HG03457 (cell line): ENCODE data around the gene PLXNA1.

Source experiments
- ATAC-seq: cut with Tn5 transposase; IDR thresholded peaks from one replicate; pipeline ENCODE4 v1.9.1; 2021; ENCODE audit warnings: moderate number of reproducible peaks; ENCODE audit not compliant: unreplicated experiment

The PLXNA1 gene

DNA sequence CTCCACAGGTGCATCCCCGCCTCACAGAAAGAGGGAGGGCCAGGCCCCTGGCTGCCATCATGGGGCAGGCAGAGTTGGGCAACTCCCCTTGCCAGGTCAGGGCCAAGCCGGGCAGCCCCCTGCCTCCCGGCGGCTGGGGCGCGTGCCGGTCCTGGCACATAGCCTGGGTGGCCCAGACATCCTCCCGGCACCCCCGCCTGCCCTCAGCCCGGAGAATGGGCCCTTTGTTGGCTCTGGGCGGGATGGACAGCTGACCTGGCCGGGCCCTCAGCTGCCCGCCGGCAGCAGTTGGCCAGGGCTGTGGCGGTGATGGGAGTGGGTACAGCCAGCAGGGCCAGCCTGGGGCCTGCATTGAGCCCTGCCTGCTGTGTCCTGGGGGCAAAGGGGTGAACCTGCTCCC is 16.5 kb downstream of the PLXNA1 start:
- ATAC-seq, result no peak

DNA sequence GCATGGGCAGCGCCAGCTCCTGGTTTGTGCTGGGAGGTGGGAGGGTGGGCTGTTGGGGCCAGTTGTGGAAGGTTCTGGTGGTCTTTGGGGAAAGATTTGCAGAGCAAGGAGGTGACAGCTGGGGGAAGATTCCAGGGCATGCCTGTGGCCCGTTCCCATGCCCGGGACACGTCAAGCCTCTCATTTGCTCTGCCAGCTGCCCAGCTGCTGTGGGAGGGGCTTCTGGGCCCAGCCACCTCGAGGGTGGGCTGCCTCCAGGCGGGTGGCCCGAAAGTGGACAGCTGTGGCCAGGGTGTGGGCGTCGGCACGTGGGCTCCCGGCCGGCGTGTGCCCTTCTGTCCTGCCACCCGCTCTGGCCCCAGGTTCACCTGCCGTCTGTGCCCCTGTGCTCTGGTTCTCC is 17.2 kb downstream of the PLXNA1 start:
- ATAC-seq, result no peak

DNA sequence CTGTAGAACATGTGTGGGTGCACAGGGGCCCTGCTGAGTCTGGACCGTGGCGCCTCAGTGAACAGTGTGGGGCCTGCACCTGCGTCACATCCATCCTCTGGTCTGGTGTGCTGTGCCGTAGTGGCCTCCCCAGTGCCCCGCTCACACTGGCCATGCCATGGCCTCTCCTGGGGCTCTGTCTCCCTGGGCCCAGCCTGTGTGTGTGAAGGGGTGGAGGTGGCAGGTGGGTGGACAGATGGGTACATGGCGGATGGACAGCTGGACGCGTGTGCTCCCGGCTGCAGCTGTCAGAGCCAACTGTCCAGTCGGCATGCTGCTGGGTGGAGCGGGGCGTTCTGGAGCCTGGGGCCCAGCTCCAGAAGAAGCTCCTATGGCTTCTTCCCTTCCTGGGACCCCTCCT is 17.8 kb downstream of the PLXNA1 start:
- ATAC-seq, result no peak

DNA sequence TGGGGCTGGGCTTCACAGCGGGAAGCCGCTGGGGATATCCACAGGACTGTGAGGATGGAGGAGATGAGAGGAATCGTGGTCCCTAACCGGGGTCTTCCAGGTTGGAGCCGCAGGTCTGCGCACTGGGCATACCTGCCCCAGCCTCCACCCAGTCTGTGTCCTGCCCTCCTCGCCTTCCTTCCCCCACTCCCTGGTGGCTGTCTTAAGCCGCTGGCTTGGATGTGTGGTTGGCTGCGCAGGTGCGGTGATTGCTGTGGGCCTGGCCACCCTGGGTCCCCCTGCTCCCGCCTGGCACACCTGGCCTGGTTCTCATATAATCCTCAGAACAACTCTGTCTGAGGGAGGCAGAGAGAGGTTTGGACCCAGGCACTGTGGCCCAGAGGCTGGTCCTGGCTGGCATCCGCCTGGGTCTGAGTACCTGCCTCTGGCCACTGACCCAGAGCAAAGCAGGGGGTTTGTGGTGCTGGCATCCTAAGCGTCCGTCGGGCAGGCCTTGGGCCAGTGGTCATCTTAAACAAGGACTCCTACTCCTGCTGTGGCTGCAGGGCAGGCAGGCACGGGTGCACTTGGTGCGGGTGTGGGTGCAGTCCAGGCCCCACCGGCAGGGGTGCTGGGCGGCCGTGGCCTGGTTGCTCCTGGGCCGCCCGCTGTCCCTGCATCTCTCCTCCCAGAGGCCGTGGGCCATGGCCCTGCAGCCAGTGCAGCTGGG is 18.7 kb downstream of the PLXNA1 start:
- ATAC-seq, result no peak

DNA sequence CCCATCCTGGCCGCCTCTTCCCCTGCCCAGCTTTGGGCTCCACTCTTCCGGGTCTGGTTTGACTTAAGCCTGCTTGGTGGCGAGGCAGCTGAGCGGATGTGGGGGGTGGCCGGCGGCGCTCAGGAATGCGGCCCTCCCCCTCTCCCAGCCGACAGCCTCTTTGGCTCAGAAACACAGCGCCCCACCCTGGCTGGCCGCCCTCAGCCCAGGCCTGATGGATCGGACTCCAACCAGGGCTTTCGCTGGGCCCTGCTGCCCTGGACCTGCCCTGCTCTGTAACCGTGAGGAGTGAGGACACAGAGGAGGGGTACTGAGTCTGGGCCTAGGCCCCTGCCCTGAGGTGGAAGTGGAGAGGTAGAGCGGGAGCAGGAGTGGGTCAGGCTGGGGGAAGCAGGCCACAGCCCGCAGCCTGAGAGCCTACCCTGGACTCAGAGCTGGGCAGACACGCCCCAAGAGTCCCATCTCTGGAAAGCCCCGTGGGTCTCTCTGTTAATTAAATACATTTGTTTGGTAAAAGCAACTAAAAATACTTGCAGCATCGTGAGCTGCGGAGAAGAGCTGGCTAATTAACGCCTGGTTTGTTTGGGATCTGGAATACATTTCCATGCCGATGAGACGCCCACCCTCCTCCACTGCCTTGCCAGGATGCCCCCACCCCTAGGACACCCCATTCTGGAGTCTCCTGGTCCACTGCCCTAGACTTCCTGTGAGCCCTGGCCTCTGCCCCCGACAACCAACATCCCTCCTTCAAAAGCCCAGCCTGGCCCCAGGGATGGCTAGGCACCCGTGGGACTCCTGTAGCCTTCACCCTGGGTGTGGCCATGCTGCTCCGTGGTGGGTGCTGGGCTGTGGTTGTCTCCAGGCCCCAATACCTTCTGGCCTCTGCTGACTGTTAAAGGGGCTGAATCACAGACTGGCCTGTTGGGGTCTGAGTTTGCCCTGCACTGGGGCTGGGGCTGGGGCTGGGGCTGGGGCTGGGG is 19.6 kb downstream of the PLXNA1 start:
- no peak for ATAC-seq

DNA sequence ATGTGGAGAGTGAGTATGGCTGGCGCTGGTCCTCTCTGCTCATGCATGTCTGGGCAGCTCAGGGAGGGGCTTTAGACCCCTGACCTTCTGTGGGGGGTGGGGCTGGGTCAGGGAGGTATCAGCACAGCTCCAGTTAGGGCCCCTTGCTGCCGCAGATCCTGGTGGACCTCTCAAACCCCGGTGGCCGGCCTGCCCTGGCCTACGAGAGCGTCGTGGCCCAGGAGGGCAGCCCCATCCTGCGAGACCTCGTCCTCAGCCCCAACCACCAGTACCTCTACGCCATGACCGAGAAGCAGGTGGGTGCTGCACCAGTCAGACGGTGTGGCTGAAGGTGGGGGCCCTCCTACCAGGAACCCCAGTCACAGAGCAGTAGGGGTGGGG is 20.2 kb downstream of the PLXNA1 start:
- no peak for ATAC-seq

DNA sequence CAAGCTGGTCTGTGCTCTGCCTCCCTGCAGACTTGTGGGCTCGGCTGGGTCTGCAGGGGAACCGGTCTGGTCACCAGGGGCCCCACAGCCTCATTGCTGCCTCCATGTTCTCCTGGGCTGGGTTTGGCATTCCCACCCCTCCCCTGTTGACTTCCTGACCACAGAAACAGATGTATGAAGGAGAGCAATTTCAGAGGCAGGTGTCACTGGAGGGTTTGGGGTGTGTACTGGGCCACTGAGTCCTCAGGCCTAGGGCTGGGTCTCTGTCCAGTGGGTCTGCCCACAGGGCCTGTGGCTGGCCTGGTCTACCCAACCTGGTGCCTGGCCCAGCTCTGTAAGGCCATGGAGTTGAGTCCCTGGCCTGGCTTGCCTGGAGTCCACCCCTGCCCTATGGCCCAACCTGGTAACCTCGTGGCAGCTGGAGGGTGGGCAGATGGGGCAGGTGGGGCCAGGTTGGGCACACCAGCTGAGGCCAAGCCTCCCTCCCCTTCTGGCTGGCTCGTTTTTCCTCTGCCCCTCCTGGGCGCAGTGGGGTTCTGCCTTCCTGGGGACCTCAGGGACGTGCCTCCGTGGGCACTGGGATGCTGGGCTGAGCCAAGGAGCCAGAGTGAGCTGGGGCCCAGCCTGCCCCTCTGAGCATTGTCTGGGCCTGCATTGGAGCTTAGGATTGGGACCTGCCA is 20.8 kb downstream of the PLXNA1 start:
- no peak for ATAC-seq

DNA sequence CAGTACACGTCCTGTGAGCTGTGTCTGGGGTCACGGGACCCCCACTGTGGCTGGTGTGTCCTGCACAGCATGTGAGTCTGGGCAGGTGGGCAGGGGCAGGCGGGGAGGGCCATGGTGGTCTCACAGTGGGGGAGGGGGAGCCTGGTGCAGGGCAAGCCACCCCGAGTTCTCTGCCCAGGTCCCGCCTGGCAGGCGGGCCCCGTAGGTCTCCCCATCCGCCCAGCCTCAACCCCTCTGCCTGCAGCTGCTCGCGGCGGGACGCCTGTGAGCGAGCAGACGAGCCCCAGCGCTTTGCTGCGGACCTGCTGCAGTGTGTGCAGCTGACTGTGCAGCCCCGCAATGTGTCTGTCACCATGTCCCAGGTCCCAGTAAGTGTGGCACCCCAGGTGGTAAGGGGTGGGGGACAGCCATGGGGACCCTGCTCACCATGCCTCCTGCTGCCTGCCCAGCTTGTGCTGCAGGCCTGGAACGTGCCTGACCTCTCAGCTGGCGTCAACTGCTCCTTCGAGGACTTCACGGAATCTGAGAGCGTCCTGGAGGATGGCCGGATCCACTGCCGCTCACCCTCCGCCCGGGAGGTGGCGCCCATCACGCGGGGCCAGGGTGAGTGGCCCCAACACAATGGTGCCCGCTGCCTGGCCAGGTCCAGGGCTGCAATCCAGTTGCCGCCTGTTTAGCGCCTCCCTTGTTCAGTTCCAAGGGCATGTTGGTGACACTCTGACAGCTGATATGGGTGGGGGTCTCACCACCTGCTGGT is 21.9 kb downstream of the PLXNA1 start:
- ATAC-seq, result no peak

DNA sequence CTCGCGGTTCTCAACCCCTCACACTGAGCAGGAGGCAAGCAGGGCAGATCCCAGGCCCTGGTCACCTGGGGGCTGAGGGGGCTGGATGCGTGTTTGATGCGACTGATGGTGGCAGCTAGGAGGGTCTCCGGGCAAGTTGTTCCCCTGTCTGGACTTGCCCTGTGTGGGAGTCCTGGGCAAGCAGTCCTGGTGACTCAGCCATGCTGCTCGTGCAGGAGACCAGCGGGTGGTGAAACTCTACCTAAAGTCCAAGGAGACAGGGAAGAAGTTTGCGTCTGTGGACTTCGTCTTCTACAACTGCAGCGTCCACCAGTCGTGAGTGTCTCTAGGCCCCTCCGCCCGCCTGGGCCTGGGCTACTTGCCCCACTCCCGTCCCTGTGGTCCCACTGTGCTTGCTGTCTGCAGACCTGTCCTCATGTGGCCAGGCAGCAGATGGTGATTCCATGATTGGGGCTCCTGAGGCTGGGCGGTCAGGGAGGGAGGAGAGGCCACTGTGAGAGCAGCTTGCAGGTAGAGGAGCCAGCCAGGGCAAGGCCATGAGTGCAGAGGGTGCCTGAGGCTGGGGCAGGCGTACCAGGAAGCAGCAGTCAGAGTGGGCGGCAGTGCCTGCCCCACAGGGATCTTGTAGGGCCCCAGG is 23.1 kb downstream of the PLXNA1 start:
- no peak for ATAC-seq

DNA sequence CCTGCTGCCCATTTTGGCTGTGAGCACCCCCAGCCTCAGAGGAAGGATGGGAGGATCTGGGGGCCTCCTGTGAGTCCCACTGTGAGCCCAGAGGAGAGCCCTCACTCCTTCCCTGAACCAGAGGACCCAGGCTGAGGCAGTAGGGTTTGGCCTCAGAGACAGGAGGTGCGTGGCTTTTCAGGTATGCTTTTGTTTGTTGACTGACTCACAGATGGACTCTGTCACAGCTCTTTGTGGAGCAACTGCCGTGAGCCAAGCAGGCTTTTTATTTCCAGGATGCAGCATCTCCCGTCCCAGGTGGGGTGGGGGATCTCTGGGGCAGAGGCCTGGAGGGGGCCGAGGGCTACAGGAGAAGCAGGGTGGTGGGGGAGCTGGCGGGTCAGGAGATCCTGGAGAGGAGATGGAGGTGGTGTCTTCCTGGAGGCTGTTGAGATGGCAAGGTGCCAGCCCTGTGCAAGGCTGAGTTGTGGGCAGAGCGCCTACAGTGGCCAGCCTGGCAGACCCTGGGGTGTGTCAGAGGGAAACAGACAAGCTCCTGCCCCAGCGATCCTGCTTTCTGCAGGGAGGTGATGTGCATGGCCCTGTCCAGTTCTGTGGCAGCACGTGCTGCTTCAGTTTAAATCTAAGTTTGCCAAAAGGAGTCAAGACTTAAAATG is 24.0 kb downstream of the PLXNA1 start:
- no peak for ATAC-seq

DNA sequence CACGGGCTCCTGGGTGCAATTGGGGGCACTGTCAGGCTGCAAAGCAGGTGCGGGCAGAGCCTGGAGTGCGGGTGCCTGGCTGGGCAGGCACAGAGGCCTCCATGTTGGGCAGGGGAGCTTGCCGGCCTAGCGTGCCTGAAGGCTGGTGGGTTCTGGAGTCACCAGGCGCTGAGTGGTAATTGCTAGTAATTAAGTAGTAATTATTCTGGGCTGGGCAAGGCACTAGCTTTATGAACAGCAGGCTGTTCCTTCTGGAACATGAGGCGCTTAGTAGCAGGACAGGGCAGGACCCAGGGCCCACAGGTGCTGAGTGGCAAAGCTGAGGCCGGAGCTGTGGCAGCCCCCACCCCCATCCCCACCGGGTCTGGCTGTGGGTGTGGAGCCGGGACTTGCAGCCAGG is 25.3 kb downstream of the PLXNA1 start:
- no peak for ATAC-seq

DNA sequence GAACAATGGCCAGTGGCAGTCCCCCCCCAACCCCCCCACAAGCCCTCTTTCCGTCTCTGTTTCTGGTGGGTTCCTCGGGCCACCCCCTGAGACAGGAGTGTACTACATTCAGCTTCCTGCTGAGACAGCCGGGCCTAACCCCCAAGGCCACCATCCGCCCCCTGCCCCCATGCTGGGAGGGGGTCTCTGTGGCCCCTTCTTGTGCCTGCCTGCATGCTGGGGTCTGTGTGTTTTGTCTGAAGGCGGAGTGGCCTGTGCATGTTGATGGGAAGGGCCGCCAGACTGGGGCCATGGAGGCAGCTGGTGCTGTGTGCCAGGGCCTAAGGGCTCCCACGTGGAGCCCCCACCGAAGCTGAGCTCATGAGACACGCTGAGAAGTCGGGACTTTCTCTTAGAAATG is 26.6 kb downstream of the PLXNA1 start:
- ATAC-seq, result no peak

DNA sequence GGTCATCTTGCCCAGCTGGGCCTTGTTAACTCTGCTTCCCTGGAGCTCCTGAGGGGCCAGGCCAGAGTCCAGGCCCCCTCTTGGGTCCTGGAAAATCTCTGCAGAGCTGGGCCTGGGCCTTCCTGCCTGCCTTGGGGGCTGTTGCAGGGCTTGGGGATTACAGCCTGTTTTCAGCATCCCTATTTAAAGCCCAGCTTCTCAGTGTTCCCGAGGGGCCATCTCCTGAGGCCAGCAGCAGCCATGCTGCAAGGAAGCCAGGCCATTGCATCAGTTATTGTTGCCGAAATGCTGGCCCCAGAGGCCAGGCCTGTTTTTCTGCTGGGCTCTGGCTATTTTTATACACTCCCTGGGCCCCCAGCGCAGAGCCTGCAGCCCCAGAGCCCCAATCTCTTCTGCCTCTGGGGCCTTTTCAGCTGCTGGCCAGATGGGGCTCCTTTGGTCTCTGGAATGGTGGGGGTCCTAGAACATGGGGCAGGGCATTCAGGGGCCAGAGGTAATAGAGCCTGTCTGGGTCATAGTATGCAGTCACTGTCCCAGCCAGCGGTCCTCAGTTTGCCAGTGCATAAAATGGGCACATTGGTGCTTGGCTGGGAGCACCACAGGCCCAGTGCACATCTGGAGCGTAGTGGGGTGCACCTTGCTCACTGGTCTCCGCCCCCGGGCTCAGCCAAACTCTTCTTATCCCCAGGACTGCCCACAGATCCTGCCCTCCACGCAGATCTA is 28.5 kb downstream of the PLXNA1 start:
- ATAC-seq, result no peak

DNA sequence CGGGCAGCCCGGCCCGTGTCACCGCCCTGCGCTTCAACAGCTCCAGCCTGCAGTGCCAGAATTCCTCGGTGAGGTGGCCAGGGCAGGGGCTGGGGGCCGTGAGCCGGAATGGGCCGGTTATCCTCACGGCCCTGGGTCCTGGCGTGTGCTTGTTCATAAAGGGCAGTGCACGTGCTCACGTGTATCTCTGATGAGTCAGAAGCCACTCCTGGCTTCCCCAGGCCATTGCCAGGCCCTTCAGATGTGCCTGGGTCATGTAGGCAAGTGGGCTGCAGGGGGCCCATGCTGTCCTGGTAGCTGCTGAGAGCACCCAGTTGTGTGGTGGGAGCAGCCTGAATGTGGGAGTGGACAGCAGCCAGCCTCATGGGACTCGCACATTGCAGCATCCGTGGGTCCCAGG is 29.2 kb downstream of the PLXNA1 start:
- no peak for ATAC-seq

DNA sequence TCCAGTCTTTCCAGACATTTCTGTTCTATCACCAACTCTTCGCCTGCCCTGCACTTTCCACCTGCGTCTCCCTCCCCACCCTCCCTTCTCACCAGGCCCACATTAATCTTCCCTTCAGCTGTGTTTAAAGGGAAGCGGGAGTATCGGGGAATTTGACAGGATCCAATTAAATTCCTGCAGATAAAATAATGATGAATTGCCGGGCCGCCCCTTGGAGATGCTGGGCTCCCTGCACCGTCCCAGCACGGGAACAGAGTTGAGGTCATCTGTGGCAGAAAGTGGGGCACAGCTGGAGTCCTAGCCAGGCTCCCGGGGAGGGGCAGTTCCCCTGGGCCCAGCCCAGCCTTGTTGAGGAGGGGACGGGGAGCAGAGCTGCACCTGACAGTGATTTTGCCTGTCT is 30.3 kb downstream of the PLXNA1 start:
- ATAC-seq, result no peak

DNA sequence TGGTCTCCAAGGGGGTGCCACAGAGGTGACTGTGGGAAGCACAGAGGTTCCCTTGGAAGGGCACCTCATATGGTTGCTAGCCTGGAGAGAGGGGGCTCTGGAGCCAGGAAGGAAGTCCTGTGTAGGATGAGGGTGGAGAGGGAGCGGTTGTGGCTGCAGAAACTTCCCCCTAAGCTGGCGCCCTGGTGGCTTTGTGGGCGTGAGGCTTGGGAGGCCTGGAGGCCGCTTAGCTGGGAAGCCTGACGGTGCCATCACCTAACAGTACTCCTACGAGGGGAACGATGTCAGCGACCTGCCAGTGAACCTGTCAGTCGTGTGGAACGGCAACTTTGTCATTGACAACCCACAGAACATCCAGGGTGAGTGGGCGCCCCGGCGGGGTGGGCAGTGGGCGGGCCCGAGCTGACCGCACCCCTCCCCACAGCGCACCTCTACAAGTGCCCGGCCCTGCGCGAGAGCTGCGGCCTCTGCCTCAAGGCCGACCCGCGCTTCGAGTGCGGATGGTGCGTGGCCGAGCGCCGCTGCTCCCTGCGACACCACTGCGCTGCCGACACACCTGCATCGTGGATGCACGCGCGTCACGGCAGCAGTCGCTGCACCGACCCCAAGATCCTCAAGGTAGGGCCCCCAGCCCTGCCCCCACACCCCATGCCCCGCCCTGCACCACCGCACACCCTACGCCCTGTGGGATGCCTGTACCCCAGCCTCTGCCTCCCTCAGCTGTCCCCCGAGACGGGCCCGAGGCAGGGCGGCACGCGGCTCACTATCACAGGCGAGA is 31.0 kb downstream of the PLXNA1 start:
- ATAC-seq, result no peak

DNA sequence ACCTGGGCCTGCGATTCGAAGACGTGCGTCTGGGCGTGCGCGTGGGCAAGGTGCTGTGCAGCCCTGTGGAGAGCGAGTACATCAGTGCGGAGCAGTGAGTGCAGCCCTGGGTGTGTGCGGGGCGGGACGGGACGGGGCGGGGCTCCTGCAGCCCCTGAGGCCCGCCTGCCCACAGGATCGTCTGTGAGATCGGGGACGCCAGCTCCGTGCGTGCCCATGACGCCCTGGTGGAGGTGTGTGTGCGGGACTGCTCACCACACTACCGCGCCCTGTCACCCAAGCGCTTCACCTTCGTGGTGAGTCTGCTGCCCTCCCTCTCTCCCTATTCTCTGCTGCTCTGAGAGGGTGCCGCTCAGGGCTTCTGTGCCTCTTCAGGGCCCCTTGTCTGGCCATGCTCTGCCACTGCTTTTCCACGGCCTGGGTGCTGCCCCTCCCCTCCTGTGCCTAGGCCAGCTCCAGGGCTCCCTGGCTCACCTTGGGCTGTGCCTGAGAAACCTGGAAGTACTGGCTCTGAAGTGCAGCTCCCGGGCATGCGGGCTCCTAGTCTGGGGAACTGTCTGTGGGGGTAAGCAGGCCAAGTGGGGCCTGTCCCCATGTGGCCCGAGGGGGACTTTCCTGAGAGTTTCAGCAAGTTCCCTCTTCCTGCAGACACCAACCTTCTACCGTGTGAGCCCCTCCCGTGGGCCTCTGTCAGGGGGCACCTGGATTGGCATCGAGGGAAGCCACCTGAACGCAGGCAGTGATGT is 31.8 kb downstream of the PLXNA1 start:
- ATAC-seq, result peak; percentile 35
